Right lobe of liver (tissue), 4 donors: ENCODE results near the gene KCTD19.

ENCODE experiments used
- POLR2A ChIP-seq: fragments of 450-650 bp; IDR thresholded peaks from one replicate; pipeline ENCODE4 v1.6.1; 2017; ENCODE audit warnings: antibody characterized with exemption, mild to moderate bottlenecking
- TF ChIP-seq, protein P1 (sequence below), 4 donors: fragments of 200-600 bp in 3 of 4; fragments of 450-650 bp in 1 of 4; IDR thresholded peaks; one replicate each; pipeline versions ENCODE4 v1.5.1 to v1.8.0; 2016 to 2022; ENCODE audit warnings: antibody characterized with exemption in 4 of 4, mild to moderate bottlenecking in 2 of 4
- donor health status: DM: no; HTN: no; CAD: no.
- donor health status: DM: no; HTN: no; CAD: no.
- donor health status: DM: no; HTN: yes; CAD: no.

DNA sequence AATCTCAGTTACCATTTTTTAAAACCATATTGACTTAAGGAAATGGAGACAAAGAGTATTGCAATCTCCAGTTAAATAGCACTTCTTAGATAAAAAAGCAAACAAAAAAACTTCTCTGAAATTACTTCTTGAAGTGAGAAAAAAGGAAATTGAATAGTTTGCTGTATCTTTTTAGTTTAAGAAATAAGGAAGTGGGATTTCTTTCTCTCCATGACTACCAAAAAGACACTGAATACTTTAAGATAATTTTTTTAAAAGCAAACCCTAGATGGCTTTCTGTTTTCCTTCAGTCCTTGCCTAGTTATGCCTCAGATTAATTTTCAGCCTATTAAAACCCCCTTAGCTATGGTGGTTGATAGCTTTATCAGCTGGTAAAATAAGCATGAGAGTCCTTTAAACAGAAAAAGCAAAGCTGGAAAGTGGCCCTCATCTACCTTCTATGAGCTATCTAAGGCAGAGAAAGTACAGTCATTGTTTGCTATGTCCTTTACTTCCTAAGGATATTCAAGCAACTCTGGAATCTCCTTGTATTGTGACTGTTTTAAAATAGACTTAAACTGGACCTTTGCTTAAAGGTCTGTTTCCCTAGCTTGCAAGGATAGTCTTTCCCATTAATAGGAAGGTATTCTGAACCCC is 38.2 kb upstream of the KCTD19 start:
- TF ChIP-seq, protein P1, sequence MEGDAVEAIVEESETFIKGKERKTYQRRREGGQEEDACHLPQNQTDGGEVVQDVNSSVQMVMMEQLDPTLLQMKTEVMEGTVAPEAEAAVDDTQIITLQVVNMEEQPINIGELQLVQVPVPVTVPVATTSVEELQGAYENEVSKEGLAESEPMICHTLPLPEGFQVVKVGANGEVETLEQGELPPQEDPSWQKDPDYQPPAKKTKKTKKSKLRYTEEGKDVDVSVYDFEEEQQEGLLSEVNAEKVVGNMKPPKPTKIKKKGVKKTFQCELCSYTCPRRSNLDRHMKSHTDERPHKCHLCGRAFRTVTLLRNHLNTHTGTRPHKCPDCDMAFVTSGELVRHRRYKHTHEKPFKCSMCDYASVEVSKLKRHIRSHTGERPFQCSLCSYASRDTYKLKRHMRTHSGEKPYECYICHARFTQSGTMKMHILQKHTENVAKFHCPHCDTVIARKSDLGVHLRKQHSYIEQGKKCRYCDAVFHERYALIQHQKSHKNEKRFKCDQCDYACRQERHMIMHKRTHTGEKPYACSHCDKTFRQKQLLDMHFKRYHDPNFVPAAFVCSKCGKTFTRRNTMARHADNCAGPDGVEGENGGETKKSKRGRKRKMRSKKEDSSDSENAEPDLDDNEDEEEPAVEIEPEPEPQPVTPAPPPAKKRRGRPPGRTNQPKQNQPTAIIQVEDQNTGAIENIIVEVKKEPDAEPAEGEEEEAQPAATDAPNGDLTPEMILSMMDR (IDR thresholded peaks at IDR 0.05), result no peak
- no peak for TF ChIP-seq POLR2A
